Midbrain (tissue), 1 donor: ENCODE results near the gene AGPAT3.

Experiments used
- DNase-seq: peaks from one replicate; lab custom pipeline; 2025; lab: John Stamatoyannopoulos, UW

Gene AGPAT3

GRCh38 chr21:43979654-43980053 lies 114.6 kb downstream of the AGPAT3 start:
- peak; percentile 22 for DNase-seq

- DNase-seq: no peak
These were observed 116.3 kb downstream of the AGPAT3 start for GRCh38 chr21:43981151-43981870.

- no peak for DNase-seq
These were observed 116.8 kb downstream of the AGPAT3 start for GRCh38 chr21:43981871-43982210.

GRCh38 chr21:43982489-43983078 lies 117.6 kb downstream of the AGPAT3 start:
- no peak for DNase-seq

- no peak for DNase-seq
These were observed 118.4 kb downstream of the AGPAT3 start for GRCh38 chr21:43983390-43983789.

- DNase-seq: no peak
These were observed 118.9 kb downstream of the AGPAT3 start for GRCh38 chr21:43983860-43984420.

- no peak for DNase-seq
These were observed 120.1 kb downstream of the AGPAT3 start for GRCh38 chr21:43984905-43985689.

- DNase-seq: no peak
These were observed 120.7 kb downstream of the AGPAT3 start for GRCh38 chr21:43985690-43986251.

GRCh38 chr21:43986544-43987451 lies 121.8 kb downstream of the AGPAT3 start:
- peak; percentile 75 for DNase-seq

GRCh38 chr21:43987509-43987908 lies 122.5 kb downstream of the AGPAT3 start:
- no peak for DNase-seq

- DNase-seq: no peak
These were observed 123.0 kb downstream of the AGPAT3 start for GRCh38 chr21:43988016-43988415.

- no peak for DNase-seq
These were observed 123.6 kb downstream of the AGPAT3 start for GRCh38 chr21:43988506-43989230.

GRCh38 chr21:43989401-43989800 lies 124.4 kb downstream of the AGPAT3 start:
- DNase-seq: no peak

GRCh38 chr21:43991447-43991991 lies 126.5 kb downstream of the AGPAT3 start:
- no peak for DNase-seq

GRCh38 chr21:43992121-43992520 lies 127.1 kb downstream of the AGPAT3 start:
- no peak for DNase-seq

GRCh38 chr21:43993420-43993934 lies 128.5 kb downstream of the AGPAT3 start:
- DNase-seq: no peak

GRCh38 chr21:43994085-43994484 lies 129.1 kb downstream of the AGPAT3 start:
- no peak for DNase-seq

- no peak for DNase-seq
These were observed 129.6 kb downstream of the AGPAT3 start for GRCh38 chr21:43994646-43995045.

- DNase-seq: no peak
These were observed 130.6 kb downstream of the AGPAT3 start for GRCh38 chr21:43995521-43996105.
